ENCODE data around the gene DHRS13.

DNA sequence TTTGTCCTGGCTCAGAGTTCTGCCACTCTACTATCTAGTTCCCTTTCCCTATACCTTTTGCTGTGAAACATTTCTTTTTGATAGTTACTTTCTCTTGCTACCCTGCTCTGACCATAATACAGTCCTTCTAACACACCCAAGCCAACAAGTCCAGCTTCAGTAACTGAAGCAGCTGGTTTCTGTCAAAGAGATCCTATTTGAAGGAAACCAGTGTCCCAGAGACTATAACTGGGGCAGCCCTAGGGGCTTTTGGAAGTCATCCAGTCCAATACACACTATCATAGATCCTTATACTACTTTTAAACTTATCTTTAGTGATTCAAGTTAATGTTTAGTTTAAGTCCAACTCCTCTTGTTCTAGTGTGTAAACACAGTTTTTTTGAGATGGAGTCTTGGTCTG is 17.3 kb upstream of the DHRS13 start:
- TF ChIP-seq, protein P1, sequence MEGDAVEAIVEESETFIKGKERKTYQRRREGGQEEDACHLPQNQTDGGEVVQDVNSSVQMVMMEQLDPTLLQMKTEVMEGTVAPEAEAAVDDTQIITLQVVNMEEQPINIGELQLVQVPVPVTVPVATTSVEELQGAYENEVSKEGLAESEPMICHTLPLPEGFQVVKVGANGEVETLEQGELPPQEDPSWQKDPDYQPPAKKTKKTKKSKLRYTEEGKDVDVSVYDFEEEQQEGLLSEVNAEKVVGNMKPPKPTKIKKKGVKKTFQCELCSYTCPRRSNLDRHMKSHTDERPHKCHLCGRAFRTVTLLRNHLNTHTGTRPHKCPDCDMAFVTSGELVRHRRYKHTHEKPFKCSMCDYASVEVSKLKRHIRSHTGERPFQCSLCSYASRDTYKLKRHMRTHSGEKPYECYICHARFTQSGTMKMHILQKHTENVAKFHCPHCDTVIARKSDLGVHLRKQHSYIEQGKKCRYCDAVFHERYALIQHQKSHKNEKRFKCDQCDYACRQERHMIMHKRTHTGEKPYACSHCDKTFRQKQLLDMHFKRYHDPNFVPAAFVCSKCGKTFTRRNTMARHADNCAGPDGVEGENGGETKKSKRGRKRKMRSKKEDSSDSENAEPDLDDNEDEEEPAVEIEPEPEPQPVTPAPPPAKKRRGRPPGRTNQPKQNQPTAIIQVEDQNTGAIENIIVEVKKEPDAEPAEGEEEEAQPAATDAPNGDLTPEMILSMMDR (IDR thresholded peaks at IDR 0.05; ENCODE audit: borderline replicate concordance, extremely low read depth, low read length, poor library complexity, severe bottlenecking) = no peak
- TF ChIP-seq EZH2 (IDR thresholded peaks at IDR 0.05; ENCODE audit: borderline replicate concordance, low read depth, low read length, severe bottlenecking) = no peak

All from DND-41 (cell line).